Nephron progenitor cell (in vitro differentiated cells): Measurements from ENCODE around the gene TSSK6.

Experiments used
- DNase-seq: peaks from one replicate; pipeline ENCODE4 v3.0.0; 2021
- H3K27ac Mint-ChIP-seq: 2 replicates; pipeline ENCODE4 v1.8.0; 2021; ENCODE audit warnings: mild to moderate bottlenecking, moderate library complexity, mixed read lengths
- H3K27me3 Mint-ChIP-seq: 2 replicates; pipeline ENCODE4 v1.8.0; 2021; ENCODE audit warnings: mild to moderate bottlenecking, low read depth, mixed read lengths; ENCODE audit not compliant: poor library complexity
- H3K36me3 Mint-ChIP-seq: 2 replicates; pipeline ENCODE4 v1.8.0; 2021; ENCODE audit warnings: low read depth, mixed read lengths
- H3K4me1 Mint-ChIP-seq: 2 replicates; pipeline ENCODE4 v1.8.0; 2021; ENCODE audit warnings: mixed read lengths
- H3K4me3 Mint-ChIP-seq: 2 replicates; pipeline ENCODE4 v1.8.0; 2021; ENCODE audit warnings: mild to moderate bottlenecking, moderate library complexity, mixed read lengths
- H3K9me3 Mint-ChIP-seq: 2 replicates; pipeline ENCODE4 v1.8.0; 2021; ENCODE audit warnings: mild to moderate bottlenecking, moderate library complexity, mixed read lengths
- CTCF ChIP-seq: fragments of 200-600 bp; sonication (generic); IDR thresholded peaks from 2 replicates; pipeline ENCODE4 v1.5.0; 2021; ENCODE audit warnings: antibody characterized with exemption

TSSK6 gene

DNA sequence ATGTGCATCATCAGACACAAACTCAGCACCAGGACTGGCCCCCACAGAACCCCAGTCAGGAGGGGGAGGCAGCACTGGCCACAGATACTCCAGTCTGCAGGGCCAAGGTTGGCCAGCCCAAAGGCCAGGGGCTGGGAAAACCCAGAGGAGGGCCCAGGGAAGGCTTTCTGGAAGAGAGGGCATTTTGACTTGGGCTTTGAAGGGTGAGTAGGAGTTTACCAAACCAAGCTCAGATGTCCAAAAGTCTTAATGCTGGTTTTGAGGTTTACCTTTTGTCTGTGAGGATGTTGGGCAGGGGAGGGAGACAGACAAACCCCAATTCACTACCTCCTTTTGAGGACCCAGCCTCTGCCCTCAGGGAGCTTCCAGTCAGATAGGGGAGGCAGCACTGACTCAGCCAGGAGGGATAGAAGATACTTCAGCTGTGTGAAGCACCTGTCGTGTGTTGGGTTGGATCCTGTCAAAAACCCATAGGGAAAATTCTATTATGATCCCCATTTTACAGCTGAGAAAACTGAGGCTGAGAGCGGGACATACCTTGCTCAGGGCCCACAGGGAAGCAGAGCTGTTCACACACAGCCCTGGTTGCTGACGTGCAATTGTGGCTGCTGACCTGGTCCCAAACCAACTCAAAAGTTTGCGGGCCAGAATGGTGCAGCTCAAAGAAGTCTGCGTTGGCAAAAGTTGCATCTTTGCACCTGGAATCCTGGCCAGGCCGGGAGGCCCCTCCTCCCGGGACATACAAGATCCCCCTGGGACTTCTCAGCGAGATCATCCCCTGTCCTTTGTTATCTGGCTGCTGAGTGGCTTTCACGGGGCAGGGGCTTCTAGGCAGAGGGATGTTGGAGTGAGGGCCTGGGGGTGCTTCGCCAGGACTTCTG, 35.9 kb upstream of the TSSK6 start:
- H3K4me1 Mint-ChIP-seq = peaks cover 21% of the 10 kb centered on the region
- H3K4me3 Mint-ChIP-seq = no peak overlapping the region
- no peak for TF ChIP-seq CTCF
- peak overlapping the region; percentile 22 for H3K27ac Mint-ChIP-seq
- H3K27me3 Mint-ChIP-seq = peaks cover 6% of the 10 kb centered on the region
- no peak for DNase-seq
- no peaks in the 10 kb centered on the region for H3K9me3 Mint-ChIP-seq
- no peaks in the 10 kb centered on the region for H3K36me3 Mint-ChIP-seq

DNA sequence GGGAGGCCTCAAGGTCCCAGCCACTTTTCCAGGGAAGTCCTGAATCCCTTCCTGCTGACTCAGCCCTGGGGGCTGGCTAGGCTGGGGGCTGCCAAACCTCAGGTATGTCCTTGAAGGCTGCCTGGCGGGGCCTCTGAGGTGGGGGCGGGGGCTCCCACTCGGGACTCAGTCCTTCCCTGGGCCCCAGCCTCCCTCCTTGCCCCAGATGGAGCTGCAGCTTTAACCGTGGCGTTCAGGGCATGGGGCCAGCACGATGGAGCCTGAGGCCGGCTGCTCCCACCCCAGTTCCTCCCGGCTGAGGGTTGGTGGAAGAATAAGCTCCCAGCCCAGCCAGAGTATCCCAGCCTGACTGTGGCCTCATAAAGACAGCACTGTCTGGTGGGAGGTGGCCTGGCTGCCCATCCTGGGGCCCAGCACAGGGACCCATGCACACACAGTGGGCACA, 35.2 kb upstream of the TSSK6 start:
- Mint-ChIP-seq H3K4me1 (peaks cover 21% of the 10 kb centered on the region), H3K27ac (no peak overlapping the region), H3K9me3 (no peaks in the 10 kb centered on the region), H3K36me3 (no peaks in the 10 kb centered on the region), H3K27me3 (peaks cover 6% of the 10 kb centered on the region), H3K4me3 (no peak overlapping the region)
- TF ChIP-seq CTCF = no peak
- no peak for DNase-seq

DNA sequence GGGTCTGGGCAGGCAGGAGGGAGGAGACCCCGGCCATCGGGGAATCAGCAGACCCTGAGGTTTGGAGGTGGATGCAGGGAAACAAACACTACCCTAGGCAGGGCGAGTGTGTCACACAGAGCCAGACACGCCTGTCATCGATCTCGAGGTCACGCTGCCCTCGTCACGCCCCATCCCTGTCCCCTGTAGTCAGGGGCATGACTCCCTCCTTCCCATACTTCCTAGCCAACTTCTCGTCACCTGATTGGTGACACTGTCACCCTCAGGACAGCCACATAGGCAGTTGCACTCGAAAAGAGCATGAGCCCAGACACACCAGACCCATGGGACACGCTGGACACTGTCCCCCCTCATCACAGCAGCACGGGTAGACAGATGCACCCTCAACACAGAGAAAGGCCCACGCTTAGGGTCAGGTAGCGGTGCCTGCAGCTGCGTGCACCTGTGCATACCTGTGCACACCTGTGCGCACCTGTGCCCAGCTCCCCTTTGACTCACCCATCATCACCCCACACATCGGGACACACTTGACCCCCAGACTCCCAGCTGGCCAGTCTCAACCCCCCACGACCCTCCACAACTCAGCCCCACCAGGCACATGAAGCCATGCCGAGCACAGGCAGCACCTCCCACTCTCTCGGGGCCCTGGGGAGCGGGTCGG, 34.6 kb upstream of the TSSK6 start:
- Mint-ChIP-seq H3K9me3 (no peaks in the 10 kb centered on the region), H3K27me3 (peaks cover 6% of the 10 kb centered on the region), H3K36me3 (no peaks in the 10 kb centered on the region), H3K27ac (peak overlapping the region; percentile 42), H3K4me1 (peaks cover 21% of the 10 kb centered on the region), H3K4me3 (no peak overlapping the region)
- no peak for DNase-seq
- TF ChIP-seq CTCF = no peak

GRCh38 chr19:19548915-19549759, 33.8 kb upstream of the TSSK6 start:
- no peaks in the 10 kb centered on the region for H3K9me3 Mint-ChIP-seq
- H3K4me1 Mint-ChIP-seq = peaks cover 21% of the 10 kb centered on the region
- H3K4me3 Mint-ChIP-seq = no peak overlapping the region
- TF ChIP-seq CTCF = no peak
- no peak for DNase-seq
- H3K27me3 Mint-ChIP-seq = peaks cover 6% of the 10 kb centered on the region
- H3K27ac Mint-ChIP-seq = peak overlapping the region; percentile 42
- H3K36me3 Mint-ChIP-seq = no peaks in the 10 kb centered on the region

- H3K9me3 Mint-ChIP-seq = no peaks in the 10 kb centered on the region
- no peak overlapping the region for H3K27ac Mint-ChIP-seq
- peaks cover 6% of the 10 kb centered on the region for H3K27me3 Mint-ChIP-seq
- H3K4me1 Mint-ChIP-seq = peaks cover 21% of the 10 kb centered on the region
- no peak overlapping the region for H3K4me3 Mint-ChIP-seq
- H3K36me3 Mint-ChIP-seq = no peaks in the 10 kb centered on the region
- TF ChIP-seq CTCF = no peak
- DNase-seq = no peak
Observed at GRCh38 chr19:19547674-19548336, 32.5 kb upstream of the TSSK6 start.
